SU-DHL-6 (cell line): Measurements from ENCODE around the gene ELK4.

ENCODE experiments used
- EZH2phosphoT487 ChIP-seq: fragments of 200-600 bp; sonication (generic), shearing (Covaris generic); conservative IDR thresholded peaks from 2 replicates; pipeline ENCODE4 v1.6.1; 2018; ENCODE audit warnings: mild to moderate bottlenecking, antibody characterized with exemption, low read length, moderate library complexity, mixed read lengths
- TF ChIP-seq, protein P1 (sequence below): fragments of 200-600 bp; sonication (generic); IDR thresholded peaks from one replicate; pipeline ENCODE4 v1.5.1; 2017; ENCODE audit warnings: antibody characterized with exemption, mild to moderate bottlenecking, low read length, moderate library complexity; ENCODE audit not compliant: insufficient read depth, poor library complexity, severe bottlenecking

GRCh38 chr1:205612104-205612503 is 19.7 kb downstream of the ELK4 start:
- no peak for TF ChIP-seq EZH2phosphoT487
- TF ChIP-seq, protein P1, sequence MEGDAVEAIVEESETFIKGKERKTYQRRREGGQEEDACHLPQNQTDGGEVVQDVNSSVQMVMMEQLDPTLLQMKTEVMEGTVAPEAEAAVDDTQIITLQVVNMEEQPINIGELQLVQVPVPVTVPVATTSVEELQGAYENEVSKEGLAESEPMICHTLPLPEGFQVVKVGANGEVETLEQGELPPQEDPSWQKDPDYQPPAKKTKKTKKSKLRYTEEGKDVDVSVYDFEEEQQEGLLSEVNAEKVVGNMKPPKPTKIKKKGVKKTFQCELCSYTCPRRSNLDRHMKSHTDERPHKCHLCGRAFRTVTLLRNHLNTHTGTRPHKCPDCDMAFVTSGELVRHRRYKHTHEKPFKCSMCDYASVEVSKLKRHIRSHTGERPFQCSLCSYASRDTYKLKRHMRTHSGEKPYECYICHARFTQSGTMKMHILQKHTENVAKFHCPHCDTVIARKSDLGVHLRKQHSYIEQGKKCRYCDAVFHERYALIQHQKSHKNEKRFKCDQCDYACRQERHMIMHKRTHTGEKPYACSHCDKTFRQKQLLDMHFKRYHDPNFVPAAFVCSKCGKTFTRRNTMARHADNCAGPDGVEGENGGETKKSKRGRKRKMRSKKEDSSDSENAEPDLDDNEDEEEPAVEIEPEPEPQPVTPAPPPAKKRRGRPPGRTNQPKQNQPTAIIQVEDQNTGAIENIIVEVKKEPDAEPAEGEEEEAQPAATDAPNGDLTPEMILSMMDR, result no peak
